ENCODE data around the gene PI16.

- TF ChIP-seq, protein P1, sequence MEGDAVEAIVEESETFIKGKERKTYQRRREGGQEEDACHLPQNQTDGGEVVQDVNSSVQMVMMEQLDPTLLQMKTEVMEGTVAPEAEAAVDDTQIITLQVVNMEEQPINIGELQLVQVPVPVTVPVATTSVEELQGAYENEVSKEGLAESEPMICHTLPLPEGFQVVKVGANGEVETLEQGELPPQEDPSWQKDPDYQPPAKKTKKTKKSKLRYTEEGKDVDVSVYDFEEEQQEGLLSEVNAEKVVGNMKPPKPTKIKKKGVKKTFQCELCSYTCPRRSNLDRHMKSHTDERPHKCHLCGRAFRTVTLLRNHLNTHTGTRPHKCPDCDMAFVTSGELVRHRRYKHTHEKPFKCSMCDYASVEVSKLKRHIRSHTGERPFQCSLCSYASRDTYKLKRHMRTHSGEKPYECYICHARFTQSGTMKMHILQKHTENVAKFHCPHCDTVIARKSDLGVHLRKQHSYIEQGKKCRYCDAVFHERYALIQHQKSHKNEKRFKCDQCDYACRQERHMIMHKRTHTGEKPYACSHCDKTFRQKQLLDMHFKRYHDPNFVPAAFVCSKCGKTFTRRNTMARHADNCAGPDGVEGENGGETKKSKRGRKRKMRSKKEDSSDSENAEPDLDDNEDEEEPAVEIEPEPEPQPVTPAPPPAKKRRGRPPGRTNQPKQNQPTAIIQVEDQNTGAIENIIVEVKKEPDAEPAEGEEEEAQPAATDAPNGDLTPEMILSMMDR (IDR thresholded peaks at IDR 0.05), result no peak
- TF ChIP-seq FOXM1 (IDR thresholded peaks at IDR 0.05; ENCODE audit: low read depth) (no peak), TAF1 (IDR thresholded peaks at IDR 0.05; ENCODE audit: borderline replicate concordance, low read depth, low read length) (no peak), POLR2AphosphoS5 (IDR thresholded peaks at IDR 0.05; ENCODE audit: low read depth, low read length) (no peak), EP300 (IDR thresholded peaks at IDR 0.05; ENCODE audit: borderline replicate concordance in 1 of 2, low read depth in 1 of 2, low read length in 1 of 2) (no peak), NFIC (IDR thresholded peaks at IDR 0.05; ENCODE audit: borderline replicate concordance) (no peak), JUND (IDR thresholded peaks at IDR 0.05) (no peak), CHD2 (IDR thresholded peaks at IDR 0.05; ENCODE audit: low read length, partially characterized antibody) (no peak), PBX3 (IDR thresholded peaks at IDR 0.05) (no peak), YY1 (IDR thresholded peaks at IDR 0.05; ENCODE audit: low read depth) (no peak), GABPA (IDR thresholded peaks at IDR 0.05; ENCODE audit: low read depth) (no peak)
These were observed 14.5 kb upstream of the PI16 start for GRCh38 chr6:36940027-36940426.
